Endothelial cell of umbilical vein (primary cell): ENCODE measurements around the gene SMIM17. TPM values are rescaled to one million over a fixed set of nuclear protein-coding genes. Genes with fewer than 3 reads are reported as not detected.

Experiments used
- BruUV-seq: library from RNA; stranded (reverse); fragments of 400-500 nt; replicated peaks from 2 replicates; lab custom pipeline; 2021; lab: Mats Ljungman, UMichigan
- CTCF ChIA-PET: fragments of 300-600, 350-600 bp; sonication (Branson Sonifier 250); formaldehyde crosslinking; loops from one replicate; lab custom pipeline; 2021; ENCODE audit warnings: antibody characterized with exemption, inconsistent platforms; lab: Charles Lee
- POLR2A ChIA-PET: fragments of 300-600, 350-600 bp; sonication (Branson Sonifier 250); formaldehyde crosslinking; loops from one replicate; lab custom pipeline; 2021; ENCODE audit warnings: antibody characterized with exemption, inconsistent platforms; lab: Charles Lee
- DNase-seq: peaks from one replicate; pipeline ENCODE4 v3.0.0-alpha.2; 2011; ENCODE audit warnings: low read depth, low spot score
- FAIRE-seq: peaks from 2 replicates; lab custom pipeline; 2011; peaks lifted over from hg19 to GRCh38; lab: Jason Lieb, UNC
- H2AFZ ChIP-seq: 2 replicates; pipeline ENCODE4 v1.6.0; 2012; ENCODE audit warnings: low read depth, low read length, control low read depth, inconsistent platforms
- H3K27ac ChIP-seq: 2 replicates; pipeline ENCODE4 v1.5.1; 2011; ENCODE audit warnings: low read depth, mild to moderate bottlenecking, control low read depth, low read length, moderate library complexity; ENCODE audit not compliant: insufficient read depth
- H3K27me3 ChIP-seq, 2 experiments: 2 replicates each; pipeline versions ENCODE4 v1.6.0 to v1.6.1; 2011; ENCODE audit warnings: low read length in 2 of 2, mixed read lengths in 1 of 2; ENCODE audit not compliant: control insufficient read depth in 2 of 2, insufficient read depth in 2 of 2
- H3K36me3 ChIP-seq, 2 experiments: 2 replicates in 1 of 2; 3 replicates in 1 of 2; pipeline ENCODE4 v1.5.1; 2011; ENCODE audit warnings: low read length in 2 of 2, mild to moderate bottlenecking in 1 of 2, moderate library complexity in 1 of 2; ENCODE audit not compliant: control insufficient read depth in 2 of 2, insufficient read depth in 2 of 2; ENCODE audit errors: extremely low read depth in 1 of 2
- H3K4me1 ChIP-seq: 3 replicates; pipeline ENCODE4 v1.5.1; 2011; ENCODE audit warnings: mild to moderate bottlenecking, low read length; ENCODE audit not compliant: control insufficient read depth, insufficient read depth; ENCODE audit errors: extremely low read depth
- H3K4me2 ChIP-seq: 2 replicates; pipeline ENCODE4 v1.6.1; 2011; ENCODE audit warnings: low read length, control low read depth, mixed read lengths; ENCODE audit not compliant: insufficient read depth
- H3K4me3 ChIP-seq, 3 experiments: fragments of 200-600 bp in 1 of 3; sonication (generic), shearing (Covaris generic) in 1 of 3; replicated peaks in 1 of 3; 2 replicates each; pipeline ENCODE4 v1.5.1; 2011 to 2016; ENCODE audit warnings: control low read depth in 3 of 3, low read length in 3 of 3, mild to moderate bottlenecking in 2 of 3, inconsistent platforms in 1 of 3, low read depth in 1 of 3, moderate library complexity in 1 of 3; ENCODE audit not compliant: insufficient read depth in 1 of 3
- H3K79me2 ChIP-seq: 2 replicates; pipeline ENCODE4 v1.6.0; 2012; ENCODE audit warnings: low read length, inconsistent platforms; ENCODE audit not compliant: control insufficient read depth, insufficient read depth
- H3K9ac ChIP-seq: replicated peaks from 2 replicates; pipeline ENCODE3; 2011; ENCODE audit warnings: low read length, control low read depth; ENCODE audit not compliant: insufficient read depth; ENCODE audit errors: extremely low read depth
- H3K9me1 ChIP-seq: replicated peaks from 3 replicates; pipeline ENCODE4 v1.6.0; 2011; ENCODE audit warnings: mild to moderate bottlenecking, low read length; ENCODE audit not compliant: control insufficient read depth, insufficient read depth; ENCODE audit errors: extremely low read depth
- H3K9me3 ChIP-seq: replicated peaks from 2 replicates; pipeline ENCODE4 v1.5.1; 2012; ENCODE audit warnings: low read length, inconsistent platforms; ENCODE audit not compliant: control insufficient read depth, insufficient read depth
- H4K20me1 ChIP-seq: replicated peaks from 2 replicates; pipeline ENCODE3; 2011; ENCODE audit warnings: mild to moderate bottlenecking, low read length; ENCODE audit not compliant: control insufficient read depth, insufficient read depth; ENCODE audit errors: extremely low read depth
- EZH2 ChIP-seq: IDR thresholded peaks from 2 replicates; pipeline ENCODE4 v1.6.1; 2012; ENCODE audit warnings: borderline replicate concordance, low read depth, mild to moderate bottlenecking, moderate library complexity, low read length, inconsistent platforms; ENCODE audit not compliant: severe bottlenecking
- FOS ChIP-seq: IDR thresholded peaks from 2 replicates; pipeline ENCODE4 v1.6.1; 2011; ENCODE audit warnings: mild to moderate bottlenecking, low read length, moderate library complexity, borderline replicate concordance; ENCODE audit not compliant: insufficient read depth
- GATA2 ChIP-seq: IDR thresholded peaks from 2 replicates; pipeline ENCODE4 v1.7.0; 2011; ENCODE audit warnings: low read depth, mild to moderate bottlenecking, moderate library complexity, mixed read lengths, low read length; ENCODE audit not compliant: insufficient read length, insufficient read depth
- JUN ChIP-seq: IDR thresholded peaks from 2 replicates; pipeline ENCODE4 v1.6.1; 2011; ENCODE audit warnings: borderline replicate concordance, low read depth; ENCODE audit not compliant: insufficient read length, insufficient read depth
- MAX ChIP-seq: IDR thresholded peaks from 2 replicates; pipeline ENCODE4 v1.6.1; 2011; ENCODE audit not compliant: insufficient read depth, insufficient read length
- MYC ChIP-seq: IDR thresholded peaks from one replicate; pipeline ENCODE4 v1.6.1; 2011; ENCODE audit warnings: mild to moderate bottlenecking, low read depth, low read length
- POLR2A ChIP-seq: IDR thresholded peaks from 2 replicates; pipeline ENCODE4 v1.6.1; 2012; ENCODE audit warnings: low read depth, mild to moderate bottlenecking, control low read depth, low read length
- POLR2AphosphoS5 ChIP-seq: IDR thresholded peaks from 2 replicates; pipeline ENCODE4 v1.6.1; 2012; ENCODE audit warnings: low read depth, mild to moderate bottlenecking, control low read depth, low read length, moderate library complexity; ENCODE audit not compliant: insufficient read depth
- dilution Hi-C: fragments of 300-500 bp; cut with MboI; formaldehyde crosslinking; loops from one replicate; pipeline ENCODE4 v1.15.0; 2019; ENCODE audit warnings: low sequenced_read_pairs; ENCODE audit not compliant: extremely low pct_ligation_motif_present
- intact Hi-C: fragments of 100-400 bp; cut with micrococcal nuclease; formaldehyde crosslinking; loops from one replicate; pipeline ENCODE4 v1.10.0; 2022
- polyA plus RNA-seq, 4 experiments: library from polyadenylated mRNA; depleted of rRNA in 3 of 4; stranded (reverse) in 3 of 4; unstranded in 1 of 4; fragments of >200 nt; gene quantifications; 2 replicates each; pipeline versions ENCODE4 v1.2.1 to v1.2.3, GENCODE V29; 2011 to 2012; ENCODE audit warnings: missing spikeins in 1 of 4
- total RNA-seq: library from RNA; stranded (reverse); gene quantifications from 2 replicates; pipeline ENCODE4 v1.2.3, GENCODE V29; 2021
- TF ChIP-seq, protein P1 (sequence below), 2 donors: IDR thresholded peaks; 1 replicate in 1 of 2; 2 replicates in 1 of 2; pipeline ENCODE4 v1.5.1; 2011; ENCODE audit warnings: low read length in 2 of 2, mild to moderate bottlenecking in 2 of 2, moderate library complexity in 2 of 2, control low read depth in 1 of 2, inconsistent platforms in 1 of 2, low read depth in 1 of 2; ENCODE audit not compliant: insufficient read depth in 1 of 2; ENCODE audit errors: extremely low read depth in 1 of 2

Gene SMIM17
- total and polyA plus RNA-seq, 2 donors (not counting 3 experiments of a cell fraction or from before 2014, with no cell fraction given) = 0.10 to 1.4 TPM

GRCh38 chr19:56687031-56687430 is 44.1 kb downstream of the SMIM17 start:
- BruUV-seq = no TSS peak
- no peak overlapping the region for H2AFZ ChIP-seq
- H3K9me3 ChIP-seq = peaks cover 5% of the 10 kb centered on the region
- no peak overlapping the region for H3K27ac ChIP-seq
- POLR2A ChIA-PET = no interaction called here
- H3K36me3 ChIP-seq = no peaks in the 10 kb centered on the region
- FAIRE-seq (no peak), DNase-seq (no peak)
- H3K4me3 ChIP-seq = no peak overlapping the region
- dilution Hi-C loops = no loop called here
- TF ChIP-seq, protein P1, sequence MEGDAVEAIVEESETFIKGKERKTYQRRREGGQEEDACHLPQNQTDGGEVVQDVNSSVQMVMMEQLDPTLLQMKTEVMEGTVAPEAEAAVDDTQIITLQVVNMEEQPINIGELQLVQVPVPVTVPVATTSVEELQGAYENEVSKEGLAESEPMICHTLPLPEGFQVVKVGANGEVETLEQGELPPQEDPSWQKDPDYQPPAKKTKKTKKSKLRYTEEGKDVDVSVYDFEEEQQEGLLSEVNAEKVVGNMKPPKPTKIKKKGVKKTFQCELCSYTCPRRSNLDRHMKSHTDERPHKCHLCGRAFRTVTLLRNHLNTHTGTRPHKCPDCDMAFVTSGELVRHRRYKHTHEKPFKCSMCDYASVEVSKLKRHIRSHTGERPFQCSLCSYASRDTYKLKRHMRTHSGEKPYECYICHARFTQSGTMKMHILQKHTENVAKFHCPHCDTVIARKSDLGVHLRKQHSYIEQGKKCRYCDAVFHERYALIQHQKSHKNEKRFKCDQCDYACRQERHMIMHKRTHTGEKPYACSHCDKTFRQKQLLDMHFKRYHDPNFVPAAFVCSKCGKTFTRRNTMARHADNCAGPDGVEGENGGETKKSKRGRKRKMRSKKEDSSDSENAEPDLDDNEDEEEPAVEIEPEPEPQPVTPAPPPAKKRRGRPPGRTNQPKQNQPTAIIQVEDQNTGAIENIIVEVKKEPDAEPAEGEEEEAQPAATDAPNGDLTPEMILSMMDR (IDR thresholded peaks at IDR 0.05; ENCODE audit: extremely low read depth in 1 of 2, insufficient read depth in 1 of 2, low read depth in 1 of 2, low read length in 2 of 2) = no peak
- TF ChIP-seq MAX (no peak), POLR2A (no peak), EZH2 (no peak), GATA2 (no peak), POLR2AphosphoS5 (no peak), MYC (no peak), FOS (no peak), JUN (no peak)
- no peak overlapping the region for H3K9ac ChIP-seq
- intact Hi-C loops = no loop called here
- H4K20me1 ChIP-seq = no peaks in the 10 kb centered on the region
- no peak overlapping the region for H3K4me2 ChIP-seq
- no peaks in the 10 kb centered on the region for H3K4me1 ChIP-seq
- no peaks in the 10 kb centered on the region for H3K27me3 ChIP-seq
- no peaks in the 10 kb centered on the region for H3K79me2 ChIP-seq
- H3K9me1 ChIP-seq = no peaks in the 10 kb centered on the region
- CTCF ChIA-PET = no interaction called here
